HG03135 (cell line): ENCODE results near the gene SMTN.

Experiments used
- ATAC-seq: cut with Tn5 transposase; IDR thresholded peaks from one replicate; pipeline ENCODE4 v1.9.1; 2021; ENCODE audit warnings: mild to moderate bottlenecking, moderate library complexity; ENCODE audit not compliant: unreplicated experiment

SMTN gene

DNA sequence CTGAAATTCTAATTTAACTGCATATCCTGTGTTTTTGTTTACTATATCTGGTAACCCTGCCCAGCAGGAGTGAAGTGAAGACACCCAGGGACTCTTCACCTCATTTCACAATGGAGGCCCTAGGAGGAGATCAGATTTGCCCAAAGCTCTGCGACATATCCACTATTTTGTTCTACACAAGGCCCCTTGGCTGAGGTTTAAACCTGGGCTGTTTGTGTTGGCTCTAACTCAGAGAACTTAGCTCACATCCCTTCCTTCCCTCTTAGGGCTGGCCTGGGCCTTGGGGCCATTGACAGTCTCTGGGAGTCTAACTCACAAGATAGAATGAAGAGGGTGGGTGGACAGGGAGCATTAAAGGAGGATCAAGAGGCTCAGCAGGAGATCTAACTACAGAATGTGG lies 67.4 kb downstream of the SMTN start:
- ATAC-seq: no peak

DNA sequence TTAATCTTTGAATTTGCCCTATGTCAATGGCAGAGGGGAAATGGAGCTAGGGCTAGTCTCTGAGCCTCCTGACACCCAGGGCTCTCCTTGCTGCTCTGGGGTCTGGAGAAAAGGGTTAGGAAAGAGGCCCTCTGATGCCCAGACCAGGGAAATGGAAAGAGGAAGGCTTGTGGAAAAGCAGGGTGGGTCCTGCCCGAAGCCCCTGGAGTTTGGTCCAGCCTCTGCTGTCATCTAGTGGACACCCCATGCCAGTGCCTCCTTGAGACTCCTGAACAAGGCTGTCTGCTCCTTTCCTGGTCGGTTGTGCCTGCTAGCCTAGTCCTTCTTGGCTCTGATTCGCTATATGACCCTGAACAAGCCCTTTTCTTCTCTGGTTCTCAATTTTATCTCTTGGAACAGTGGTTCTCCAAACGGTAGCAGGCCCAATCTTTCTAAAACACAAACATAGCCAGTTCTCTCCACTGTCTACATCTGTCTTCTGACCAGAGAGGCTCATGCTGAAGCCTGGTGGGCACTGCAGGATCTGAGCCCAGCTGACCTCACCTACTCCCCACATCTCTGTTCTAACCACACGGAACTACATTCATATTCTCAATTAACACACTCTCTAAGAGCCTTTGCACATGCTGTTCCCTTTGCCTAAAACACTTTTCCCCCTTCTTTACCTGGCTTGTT lies 68.0 kb downstream of the SMTN start:
- ATAC-seq: no peak

DNA sequence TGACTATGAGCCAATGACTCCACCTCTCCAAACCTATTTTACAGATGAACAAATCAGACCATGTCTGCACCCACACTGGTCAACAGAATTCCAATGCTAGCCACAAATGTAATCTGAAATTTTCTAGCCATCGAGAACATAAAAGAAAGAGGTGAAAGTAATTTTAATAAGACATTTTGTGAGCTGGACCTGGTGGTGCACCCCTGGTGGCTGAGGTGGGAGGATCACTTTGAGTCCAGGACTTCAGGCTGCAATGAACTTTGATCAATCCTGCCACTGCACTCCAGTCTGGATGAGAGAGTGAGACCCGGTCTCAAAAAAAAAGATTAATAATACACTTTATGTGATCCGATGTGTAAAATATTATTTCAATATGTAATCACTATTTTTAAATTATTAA lies 69.5 kb downstream of the SMTN start:
- ATAC-seq: no peak

DNA sequence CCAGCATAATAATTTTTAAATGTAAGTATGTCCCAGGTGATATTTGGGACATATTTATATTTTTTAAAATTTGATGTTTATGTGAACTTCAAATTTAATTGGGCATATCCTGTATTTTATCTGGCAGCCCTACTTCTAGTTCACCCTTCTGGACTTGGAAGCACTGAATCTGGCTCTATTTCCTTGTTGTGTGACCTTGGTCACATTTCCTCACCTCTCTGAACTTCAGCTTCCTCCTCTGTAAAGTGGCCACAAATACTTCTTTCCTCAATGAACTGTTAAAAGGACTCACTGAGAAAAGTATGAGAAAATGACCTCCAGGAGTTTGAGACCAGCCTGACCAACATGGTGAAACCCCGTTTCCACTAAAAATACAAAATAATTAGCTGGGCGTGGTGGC lies 70.8 kb downstream of the SMTN start:
- ATAC-seq: no peak

DNA sequence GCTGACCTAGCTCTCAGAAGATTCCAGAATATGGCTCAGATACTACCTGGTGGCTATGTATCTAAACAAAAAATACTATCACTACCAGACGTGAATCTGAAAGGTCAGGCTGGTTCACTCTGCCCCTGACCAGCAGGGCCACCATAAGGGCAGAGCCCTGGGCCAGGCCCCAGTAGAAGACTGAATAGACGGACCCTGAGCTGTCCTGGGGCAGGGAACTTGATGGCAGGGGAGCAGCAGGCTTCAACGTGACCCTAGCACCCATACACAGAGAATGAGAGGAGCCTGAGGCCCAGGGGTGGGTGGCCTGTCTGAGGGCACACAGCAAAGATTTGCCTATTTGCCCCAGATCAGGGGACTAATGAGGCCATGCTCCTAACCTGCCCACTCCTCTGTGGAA lies 72.2 kb downstream of the SMTN start:
- no peak for ATAC-seq
